Retina (tissue), 1 donor: Measurements from ENCODE around the gene EPHB1.

ENCODE experiments used
- DNase-seq: peaks from one replicate; pipeline ENCODE4 v3.0.0-alpha.2; 2016

EPHB1 gene

DNA sequence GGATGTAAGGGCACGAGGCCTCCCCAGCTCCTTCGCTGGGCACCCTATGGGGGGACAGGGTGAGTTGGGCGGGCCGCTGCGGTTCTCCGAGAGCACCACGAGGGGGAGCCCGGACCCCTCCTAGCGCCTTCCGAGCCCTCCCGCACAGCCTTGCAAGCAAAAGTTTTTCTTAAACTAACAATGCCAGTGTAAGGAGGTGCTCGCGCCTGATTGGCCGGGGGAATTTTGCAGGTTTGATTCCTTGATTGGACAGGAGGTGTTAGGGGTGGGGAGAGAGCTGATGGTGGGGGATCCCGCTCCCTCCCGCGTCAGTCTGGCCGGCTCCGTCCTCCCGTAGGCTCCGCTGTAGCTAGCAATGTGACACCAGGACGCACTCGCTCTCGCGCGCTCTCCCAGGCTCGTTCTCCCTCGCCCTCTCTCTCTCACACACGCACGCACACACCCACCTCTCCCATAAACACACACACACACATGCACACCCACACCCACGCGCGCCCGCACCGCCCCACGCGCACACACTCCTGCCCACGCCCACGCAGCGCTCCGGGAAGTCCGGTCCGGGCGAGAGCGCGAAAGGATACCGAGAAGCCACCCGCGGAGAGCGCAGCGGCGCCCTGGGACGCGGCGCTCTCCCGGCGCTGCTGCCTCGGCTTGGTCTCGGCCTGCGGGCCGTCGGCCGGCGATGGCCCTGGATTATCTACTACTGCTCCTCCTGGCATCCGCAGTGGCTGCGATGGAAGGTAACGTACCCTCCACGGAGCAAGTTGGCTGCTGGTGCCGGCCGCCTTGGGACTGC, at the start of gene EPHB1:
Gene EPHB1, plus strand, starts transcription at position 311 of the 796 bp plus-strand sequence.
- DNase-seq: peak; percentile 97

GRCh38 chr3:134748698-134749097, 46.4 kb upstream of the EPHB1 start:
- DNase-seq: no peak

DNA sequence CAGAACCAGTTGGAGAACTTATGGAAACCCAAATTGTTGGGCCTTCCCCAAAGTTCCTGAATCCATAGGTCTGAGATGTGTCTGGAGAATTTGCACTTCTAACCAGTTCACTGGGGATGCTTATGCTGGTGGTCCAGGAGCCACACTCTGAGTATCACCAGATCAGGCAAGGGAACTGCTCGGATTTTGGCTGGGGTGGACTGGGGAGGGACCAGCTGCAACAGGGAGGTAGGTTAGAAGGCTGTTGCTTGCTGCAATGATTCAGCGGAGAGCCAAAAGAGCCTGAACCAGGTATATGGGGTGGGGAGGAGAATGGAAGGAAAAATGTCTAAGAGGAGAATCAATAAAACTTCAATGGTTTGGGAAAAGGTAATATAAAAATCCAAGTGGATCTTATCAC, 45.9 kb upstream of the EPHB1 start:
- no peak for DNase-seq

DNA sequence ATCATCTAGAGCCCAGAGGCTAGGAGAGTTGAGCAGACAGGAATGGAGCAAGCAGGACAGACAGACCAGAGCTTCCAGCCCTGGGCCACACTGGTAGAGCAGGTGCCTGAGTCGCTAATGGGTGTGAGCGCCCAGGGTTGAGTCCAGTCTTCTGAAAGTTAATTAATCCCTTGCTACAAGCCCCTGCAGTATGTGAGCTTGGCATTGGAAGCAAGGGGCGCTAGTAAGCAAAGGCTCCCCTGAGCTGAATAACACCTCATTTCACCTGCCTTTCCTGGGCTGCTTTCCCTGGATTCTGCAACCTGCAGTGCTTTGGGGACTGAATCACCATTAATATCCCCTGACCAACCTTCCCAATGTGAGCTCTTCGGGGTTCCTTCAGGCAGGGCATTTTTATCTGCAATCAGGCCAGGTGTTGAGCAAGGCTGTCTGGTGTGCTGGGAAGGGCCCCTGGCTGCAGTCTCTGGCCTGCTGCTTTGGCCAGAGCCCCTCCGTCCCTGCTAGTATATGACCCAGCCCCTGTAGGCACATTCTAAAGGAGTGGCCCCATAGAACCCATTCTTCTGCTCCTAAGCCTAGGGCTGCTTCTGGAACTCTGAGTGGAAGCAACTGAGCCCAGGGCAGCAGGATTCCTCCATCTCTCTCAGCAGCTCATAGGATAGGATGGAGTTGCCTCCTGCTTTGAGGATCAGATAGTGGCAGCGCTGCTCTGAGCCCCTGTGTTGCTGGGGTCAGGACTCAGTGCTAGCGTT, 45.1 kb upstream of the EPHB1 start:
- DNase-seq: no peak

GRCh38 chr3:134751831-134752230, 43.2 kb upstream of the EPHB1 start:
- DNase-seq: no peak

GRCh38 chr3:134752761-134753461, 42.1 kb upstream of the EPHB1 start:
- peak; percentile 24 for DNase-seq

DNA sequence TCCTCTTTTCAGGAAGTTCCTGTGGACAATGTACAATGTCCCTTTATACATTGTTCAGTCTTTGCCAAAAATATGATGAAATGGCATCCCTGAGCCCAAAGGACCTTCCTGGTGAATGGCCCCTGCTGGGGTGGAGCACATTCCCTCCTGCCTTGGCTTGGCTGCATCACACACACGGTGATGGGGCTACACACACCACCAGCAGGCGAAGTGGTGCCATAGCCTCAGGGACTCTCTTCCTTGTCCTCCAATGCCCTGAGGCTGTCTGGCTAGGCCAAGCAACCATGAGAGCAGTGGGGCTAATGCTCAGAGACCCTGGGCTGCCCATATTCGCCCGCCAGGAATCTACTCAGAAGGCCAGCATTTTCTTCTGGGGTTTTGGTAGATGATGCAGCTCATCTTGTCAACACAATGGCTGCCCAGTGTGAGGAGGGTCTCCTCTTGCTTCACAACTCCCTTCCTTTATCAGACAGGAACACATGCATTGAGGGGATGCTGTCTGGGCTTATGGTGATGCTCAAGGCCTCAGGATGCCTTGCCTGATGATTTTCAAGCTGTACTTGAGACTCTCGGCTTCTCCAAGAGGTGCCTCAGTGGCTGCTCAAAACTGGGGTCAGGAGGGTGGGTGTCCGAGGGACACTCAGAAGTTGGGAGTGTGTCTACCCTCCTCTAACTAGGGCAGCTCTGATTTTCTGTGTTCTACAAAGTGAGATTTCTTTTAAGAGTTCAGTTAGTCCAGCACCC, 40.9 kb upstream of the EPHB1 start:
- DNase-seq: no peak

DNA sequence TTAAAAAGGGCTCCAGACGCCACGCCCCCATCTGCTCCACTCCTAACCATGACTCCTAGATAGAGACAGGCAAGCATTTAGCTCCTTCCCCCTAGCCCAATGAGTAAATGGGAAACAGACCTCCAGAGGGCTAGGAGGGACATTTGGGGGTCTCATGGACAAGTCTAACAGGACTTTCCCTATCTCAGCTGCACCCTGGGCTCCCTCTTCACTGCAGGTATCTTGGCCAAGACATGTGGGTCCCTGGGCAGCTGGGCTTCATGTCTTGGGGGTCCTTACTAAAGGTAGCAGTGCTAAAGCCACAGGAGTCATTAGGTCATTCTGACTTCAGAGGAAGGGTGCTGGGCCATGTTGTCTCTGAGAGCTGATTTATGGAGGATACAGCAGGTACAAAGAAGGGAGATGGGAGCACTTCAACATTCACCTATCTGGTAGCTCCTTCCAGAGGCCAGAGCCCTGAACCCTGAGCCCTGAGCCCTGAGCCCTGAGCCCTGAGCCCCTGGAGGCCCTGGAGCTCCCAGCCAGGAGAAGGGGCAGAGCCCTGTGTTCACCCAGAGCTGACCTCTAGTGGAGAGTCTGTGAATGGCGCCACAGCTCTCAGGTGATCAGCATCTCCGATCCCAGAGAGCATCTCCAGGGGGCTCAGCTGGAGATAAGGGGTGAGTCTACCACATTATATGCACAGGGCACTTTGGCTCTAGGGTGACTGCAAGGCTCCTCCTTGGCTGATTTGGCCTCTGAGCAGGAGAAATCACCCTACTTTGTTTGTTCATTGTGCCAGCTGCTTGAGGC, 40.1 kb upstream of the EPHB1 start:
- DNase-seq: peak; percentile 44

GRCh38 chr3:134755821-134756220, 39.2 kb upstream of the EPHB1 start:
- no peak for DNase-seq

GRCh38 chr3:134757549-134758069, 37.5 kb upstream of the EPHB1 start:
- no peak for DNase-seq

DNA sequence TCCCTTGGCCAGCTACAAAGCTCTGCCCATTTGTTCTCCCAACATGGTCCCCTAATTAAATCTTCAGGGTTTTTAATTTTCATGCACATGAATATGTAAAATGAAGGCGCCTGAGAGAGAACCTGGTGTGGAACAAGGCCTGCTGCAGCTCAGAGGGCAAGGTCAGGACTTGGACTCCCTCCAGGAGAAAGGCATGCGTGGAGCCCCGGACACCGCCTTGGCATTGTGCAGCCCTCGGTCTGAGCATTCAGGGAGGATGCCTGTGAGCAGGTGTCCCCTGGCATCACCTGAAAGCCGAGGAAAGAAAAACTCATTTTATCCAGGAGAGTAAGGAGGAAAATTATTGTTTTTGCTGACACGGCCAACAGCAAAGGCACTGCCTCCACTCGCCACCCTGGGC, 33.8 kb upstream of the EPHB1 start:
- DNase-seq: no peak

DNA sequence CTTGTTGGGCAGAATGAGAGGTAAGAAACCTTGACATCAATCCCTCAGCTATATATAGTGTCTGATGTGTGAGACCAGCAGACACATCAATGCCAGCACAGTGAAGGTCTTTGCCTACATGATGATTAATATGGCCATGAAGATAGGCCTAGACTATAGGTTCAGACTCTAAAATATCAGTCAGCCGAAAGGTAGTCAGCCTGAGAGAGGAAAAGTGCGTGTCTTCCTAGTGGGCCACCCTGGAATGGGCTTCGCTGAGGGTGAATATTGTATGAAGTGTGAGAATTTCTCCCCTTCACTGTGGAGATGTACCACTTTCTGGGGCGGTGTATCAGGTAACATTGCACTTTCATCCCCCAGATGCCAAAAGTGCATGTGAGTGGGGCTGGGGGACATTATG, 33.0 kb upstream of the EPHB1 start:
- no peak for DNase-seq

DNA sequence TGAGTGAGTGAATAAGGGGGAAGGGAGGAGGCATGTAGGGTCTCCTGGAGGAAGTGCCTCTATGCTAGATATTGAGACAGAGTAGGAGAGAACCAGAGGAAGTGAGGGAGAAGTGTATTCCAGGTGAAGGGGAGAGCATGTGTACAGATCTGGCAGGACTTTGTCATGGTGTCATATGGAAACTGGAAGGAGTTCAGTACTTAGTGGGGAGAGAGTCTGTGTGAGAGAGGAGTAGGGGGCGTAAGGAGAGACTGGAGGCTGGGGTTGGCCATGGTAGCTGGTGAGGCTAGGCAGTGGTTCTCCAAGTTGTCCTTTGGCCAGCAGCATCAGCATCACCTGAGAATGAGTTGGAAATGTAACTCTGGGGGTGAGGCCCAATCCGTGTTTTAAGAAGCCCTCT, 29.6 kb upstream of the EPHB1 start:
- DNase-seq: no peak

- DNase-seq: no peak
These were observed 28.8 kb upstream of the EPHB1 start for GRCh38 chr3:134766290-134766689.

GRCh38 chr3:134768116-134768515, 26.9 kb upstream of the EPHB1 start:
- no peak for DNase-seq

GRCh38 chr3:134768837-134769236, 26.2 kb upstream of the EPHB1 start:
- DNase-seq: no peak

DNA sequence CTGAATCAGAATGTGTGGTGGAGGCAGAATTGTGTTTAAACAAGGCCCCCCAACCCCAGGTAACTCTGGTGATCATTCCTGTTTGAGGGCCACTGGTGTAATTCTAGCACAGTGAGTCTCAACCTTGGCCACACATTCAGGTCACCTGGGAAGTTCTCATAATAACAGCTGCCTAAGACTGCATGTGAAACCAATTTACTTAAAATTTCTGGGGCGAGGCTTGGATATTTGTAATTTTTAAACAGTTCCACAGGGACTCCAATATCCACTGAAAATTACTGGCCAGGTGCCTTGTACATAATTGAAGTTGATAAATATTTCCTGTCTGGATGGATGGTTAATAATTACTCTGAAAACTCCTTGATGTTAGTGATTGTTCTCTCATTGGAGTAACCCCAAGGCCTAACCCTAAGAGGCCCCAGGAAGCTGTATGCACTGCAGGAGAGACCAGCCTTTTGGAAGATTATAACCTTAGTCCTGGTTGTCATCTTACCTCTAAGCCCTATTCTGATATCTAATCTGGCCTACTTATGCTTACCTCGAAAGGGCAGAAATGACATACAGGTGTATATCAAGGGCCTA, 25.7 kb upstream of the EPHB1 start:
- DNase-seq: no peak

GRCh38 chr3:134772011-134772410, 23.0 kb upstream of the EPHB1 start:
- no peak for DNase-seq

- no peak for DNase-seq
These were observed 22.5 kb upstream of the EPHB1 start for GRCh38 chr3:134772591-134772990.

- DNase-seq: no peak
These were observed 19.2 kb upstream of the EPHB1 start for GRCh38 chr3:134775831-134776230.

DNA sequence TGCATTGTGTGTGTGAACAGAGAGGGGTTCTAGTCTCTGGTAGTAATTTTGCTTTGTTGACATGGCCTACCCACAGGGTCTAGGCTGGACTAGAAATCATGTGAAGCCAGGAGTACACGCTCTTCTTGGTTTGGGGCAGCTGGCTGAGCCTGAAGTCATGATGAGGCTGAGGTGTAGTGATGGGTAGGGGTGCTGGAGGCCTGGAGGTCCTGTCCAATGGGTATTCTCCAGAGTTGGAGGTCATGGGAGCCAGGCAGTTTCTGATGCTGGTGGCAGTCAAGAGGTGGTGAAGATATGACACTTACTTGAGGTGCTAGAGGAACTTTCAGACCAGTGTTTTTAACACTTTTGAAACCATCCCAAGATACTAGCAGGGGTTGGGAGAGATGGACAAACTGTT, 18.5 kb upstream of the EPHB1 start:
- DNase-seq: no peak

DNA sequence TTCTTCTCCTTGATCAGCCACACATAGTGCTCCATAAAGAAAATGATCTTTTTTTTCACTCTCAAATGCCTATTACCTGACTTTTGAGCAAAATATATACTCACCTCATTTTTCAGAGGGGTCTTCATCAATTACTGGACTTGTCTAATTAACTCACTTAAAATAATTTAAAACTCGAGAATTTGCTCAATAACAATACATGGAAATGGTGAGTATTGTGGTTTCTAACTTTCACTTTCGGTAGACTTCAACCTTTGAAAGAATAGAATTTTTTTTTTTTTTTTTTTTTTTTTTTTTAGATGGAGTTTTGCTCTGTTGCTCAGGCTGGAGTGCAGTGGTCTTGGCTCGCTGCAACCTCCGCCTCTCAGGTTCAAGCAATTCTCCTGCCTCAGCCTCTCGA, 17.7 kb upstream of the EPHB1 start:
- no peak for DNase-seq
